Tibial nerve (tissue), 3 donors: ENCODE data around the gene ANKRD36.
"Not testable (repeated sequence)": the region's sequence is repeated elsewhere in the genome, so short reads cannot be mapped to it uniquely, and the experiment has no call there.

Source experiments
- CTCF ChIP-seq, 5 experiments: fragments of 200-600 bp in 3 of 5; fragments of 450-650 bp in 2 of 5; sonication (generic) in 3 of 5; IDR thresholded peaks; one replicate each; pipeline ENCODE4 v1.5.1; 2016 to 2019; ENCODE audit warnings: antibody characterized with exemption in 5 of 5, mild to moderate bottlenecking in 3 of 5, moderate library complexity in 2 of 5
- POLR2A ChIP-seq, 2 donors: fragments of 450-650 bp; IDR thresholded peaks; one replicate each; pipeline ENCODE4 v1.6.1; 2017; ENCODE audit warnings: antibody characterized with exemption in 2 of 2, mild to moderate bottlenecking in 2 of 2, moderate library complexity in 2 of 2

DNA sequence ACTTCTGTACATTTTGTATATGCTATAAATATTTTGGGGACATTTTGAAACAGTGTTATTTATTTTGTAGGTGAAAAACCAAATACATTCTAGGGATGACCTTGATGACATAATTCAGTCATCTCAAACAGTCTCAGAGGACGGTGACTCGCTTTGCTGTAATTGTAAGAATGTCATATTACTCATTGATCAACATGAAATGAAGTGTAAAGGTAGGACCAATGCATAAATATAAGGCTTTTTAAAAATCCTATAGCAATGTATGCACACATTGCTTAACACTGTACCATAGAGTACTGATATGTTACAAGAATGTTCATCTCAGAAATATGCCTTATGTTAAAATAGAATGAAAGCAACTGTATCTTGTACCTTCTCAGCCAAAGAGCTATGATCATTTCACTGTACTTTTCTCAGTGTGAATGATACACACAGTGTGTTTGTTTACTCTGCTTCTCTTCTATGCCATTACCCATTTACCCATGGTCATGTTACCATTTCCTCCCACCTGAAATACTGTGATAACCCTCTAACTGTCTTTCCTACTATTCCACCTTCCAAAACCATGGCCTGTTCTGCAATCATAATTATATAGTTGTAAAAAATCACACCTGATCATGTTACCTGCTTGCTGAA, 120.8 kb downstream of the ANKRD36 start:
- TF ChIP-seq POLR2A, CTCF (IDR thresholded peaks at IDR 0.05): not testable (repeated sequence)
